ENCODE results near the gene ATG4D. TPM values are rescaled to one million over a fixed set of nuclear protein-coding genes. Genes with fewer than 3 reads are reported as not detected.

Gene ATG4D
- polyA plus RNA-seq, 1 of the 3 experiments (the other 2 are of a cell fraction): 22.6 TPM

- POLR2A ChIA-PET: no interaction called here
These were observed 6.0 kb downstream of the ATG4D start for GRCh38 chr19:10549733-10550132.

More at GRCh38 chr19:10549733-10550132, 6.0 kb downstream of the ATG4D start:
- no peaks in the 10 kb centered on the region for H3K9me2 ChIP-seq
- no peak for DNase-seq
- CTCF ChIA-PET: no interaction called here
- no peaks in the 10 kb centered on the region for H3K9me3 ChIP-seq
- H3K27ac ChIP-seq (ENCODE audit: low read depth in 2 of 2, low read length in 1 of 2): no peak overlapping the region
- no peak overlapping the region for H2AFZ ChIP-seq (ENCODE audit: low read depth)
- no peak overlapping the region for H3K4me2 ChIP-seq
- H3K4me3 ChIP-seq (ENCODE audit: low read depth in 2 of 2, low read length in 1 of 2): no peak overlapping the region
- no peak for TF ChIP-seq EZH2phosphoT487 (IDR thresholded peaks at IDR 0.05; ENCODE audit: borderline replicate concordance, low read depth)
- TF ChIP-seq REST (IDR thresholded peaks at IDR 0.05; ENCODE audit: low read depth, low read length): no peak
- no peak for TF ChIP-seq YY1 (IDR thresholded peaks at IDR 0.05; ENCODE audit: low read depth)
- TF ChIP-seq POLR2AphosphoS5 (IDR thresholded peaks at IDR 0.05; ENCODE audit: low read depth, low read length): no peak
- no peak for TF ChIP-seq CTCF (IDR thresholded peaks at IDR 0.05)
- TF ChIP-seq EP300 (IDR thresholded peaks at IDR 0.05; ENCODE audit: borderline replicate concordance in 1 of 2, low read depth in 1 of 2, low read length in 1 of 2): no peak
- TF ChIP-seq FOXJ3 (CRISPR knock-in tag; IDR thresholded peaks at IDR 0.05): no peak
- no peak for TF ChIP-seq ZBTB33 (IDR thresholded peaks at IDR 0.05; ENCODE audit: borderline replicate concordance, low read depth)
- TF ChIP-seq TCF12 (IDR thresholded peaks at IDR 0.05): no peak
- TF ChIP-seq RAD21 (IDR thresholded peaks at IDR 0.05; ENCODE audit: low read length): no peak
- 94% methylated on average over 7 of the region's 7 CpGs for WGBS (ENCODE audit: low lambda C conversion rate)
- H3K9ac ChIP-seq: no peak overlapping the region
- peaks cover 13% of the 10 kb centered on the region for H3F3A ChIP-seq (replicated peaks; ENCODE audit: insufficient read depth)
- peaks cover 0 to 2% of the 10 kb centered on the region in 2 experiments; a peak in 1 of 4 replicates for H3K4me1 ChIP-seq (ENCODE audit: control insufficient read depth in 1 of 2, insufficient read depth in 2 of 2, low read depth in 1 of 2, low read length in 1 of 2)
- H3K36me3 ChIP-seq (replicated peaks in 1 of 2; ENCODE audit: control insufficient read depth in 1 of 2, insufficient read depth in 2 of 2, low read length in 1 of 2): peaks cover 20 to 25% of the 10 kb centered on the region in 2 experiments
- peaks cover 19% of the 10 kb centered on the region for H3K79me2 ChIP-seq (ENCODE audit: insufficient read depth)
- 0 out of 2 replicates have a peak, but pooled peaks cover 3% of the 10 kb centered on the region for H4K20me1 ChIP-seq (ENCODE audit: insufficient read depth)
- H3K27me3 ChIP-seq (ENCODE audit: insufficient read depth): no peaks in the 10 kb centered on the region

Measured in SK-N-SH (cell line).